Measurements from ENCODE around the gene GPR146. TPM values are rescaled to one million over a fixed set of nuclear protein-coding genes. Genes with fewer than 3 reads are reported as not detected.
A peak's percentile ranks its signal among the peaks of the same experiment; 100 is the strongest.

Gene GPR146
- total RNA-seq, 1 donor from 2014 or later, result 224 TPM

GRCh38 chr7:1054438-1054837 lies 10.1 kb downstream of the GPR146 start:
- H3K27ac ChIP-seq, result no peak overlapping the region
- peaks cover 2 to 3% of the 10 kb centered on the region in 2 donors for H3K4me1 ChIP-seq
- DNase-seq (ENCODE audit: low spot score in 2 of 2), result no peak

DNA sequence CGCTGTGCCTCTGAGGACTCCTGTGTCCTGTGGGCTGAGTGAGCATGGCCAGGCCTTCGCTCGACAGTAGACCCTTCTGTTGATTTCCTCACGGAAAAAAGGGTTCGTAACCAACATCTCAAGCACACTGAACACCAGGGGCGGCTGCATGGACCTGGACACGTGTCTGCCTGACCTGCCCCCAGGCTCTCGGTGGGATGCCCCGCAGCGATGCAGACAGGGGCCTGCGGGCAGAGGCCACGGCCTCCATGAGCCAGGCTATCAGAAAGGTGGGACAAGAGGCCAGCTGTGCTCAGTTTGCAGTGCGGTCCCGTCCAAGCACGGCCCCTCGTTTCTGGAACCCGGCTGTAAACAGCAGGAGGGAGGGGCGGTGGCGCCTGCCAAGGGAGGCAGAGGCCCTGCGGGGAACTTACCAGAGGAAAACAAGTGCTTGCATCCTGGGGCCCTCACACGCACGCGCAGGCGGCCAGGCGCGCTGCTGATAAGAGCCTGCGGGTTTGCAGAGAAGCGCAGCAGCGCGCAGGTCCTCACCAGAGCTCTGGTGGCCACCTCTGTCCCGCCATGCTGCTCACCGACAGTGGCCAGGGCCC lies 10.6 kb downstream of the GPR146 start:
- DNase-seq (ENCODE audit: low spot score in 2 of 2), result no peak
- TF ChIP-seq CTCF (IDR thresholded peaks at IDR 0.05), result no peak
- intact Hi-C loops (cut with DNase I), result no loop called here
- no peak overlapping the region for H3K27ac ChIP-seq
- no peaks in the 10 kb centered on the region for H3K9me3 ChIP-seq
- H3K27me3 ChIP-seq, result no peaks in the 10 kb centered on the region
- peaks cover 2 to 3% of the 10 kb centered on the region in 2 donors for H3K4me1 ChIP-seq
- no peaks in the 10 kb centered on the region for H3K36me3 ChIP-seq
- H3K4me3 ChIP-seq, result peak overlapping the region in 1 of 2 donors; percentile 36

More at GRCh38 chr7:1054438-1054837, 10.1 kb downstream of the GPR146 start:
- intact Hi-C loops (cut with DNase I), result no loop called here
- Histone ChIP-seq H3K27me3 (no peaks in the 10 kb centered on the region), H3K4me3 (no peak overlapping the region), H3K9me3 (no peaks in the 10 kb centered on the region), H3K36me3 (no peaks in the 10 kb centered on the region)
- TF ChIP-seq CTCF (IDR thresholded peaks at IDR 0.05), result no peak

- no peaks in the 10 kb centered on the region for H3K9me3 ChIP-seq
- no peak for DNase-seq (ENCODE audit: low spot score in 2 of 2)
- H3K4me1 ChIP-seq, result peaks cover 2 to 8% of the 10 kb centered on the region in 2 donors
- no peaks in the 10 kb centered on the region for H3K36me3 ChIP-seq
- intact Hi-C loops (cut with DNase I), result no loop called here
- H3K27me3 ChIP-seq, result no peaks in the 10 kb centered on the region
- no peak for TF ChIP-seq CTCF (IDR thresholded peaks at IDR 0.05)
- H3K4me3 ChIP-seq, result peak overlapping the region; percentile 8 to 36
- no peak overlapping the region for H3K27ac ChIP-seq
Measured at GRCh38 chr7:1055491-1055955, 11.2 kb downstream of the GPR146 start.

GRCh38 chr7:1055956-1056784 lies 11.8 kb downstream of the GPR146 start:
- intact Hi-C loops (cut with DNase I), result no loop called here
- no peak overlapping the region for H3K27ac ChIP-seq

GRCh38 chr7:1056785-1057410 lies 12.6 kb downstream of the GPR146 start:
- no peak for TF ChIP-seq CTCF (IDR thresholded peaks at IDR 0.05)
- H3K27me3 ChIP-seq, result no peaks in the 10 kb centered on the region
- no peaks in the 10 kb centered on the region for H3K9me3 ChIP-seq
- no peaks in the 10 kb centered on the region for H3K36me3 ChIP-seq
- no peak overlapping the region for H3K27ac ChIP-seq
- intact Hi-C loops (cut with DNase I), result no loop called here
- H3K4me1 ChIP-seq, result peaks cover 2 to 8% of the 10 kb centered on the region in 2 donors
- no peak overlapping the region for H3K4me3 ChIP-seq
- no peak for DNase-seq (ENCODE audit: low spot score in 2 of 2)

More at GRCh38 chr7:1055956-1056784, 11.8 kb downstream of the GPR146 start:
- no peak for DNase-seq (ENCODE audit: low spot score in 2 of 2)
- Histone ChIP-seq H3K4me1 (peaks cover 2 to 8% of the 10 kb centered on the region in 2 donors), H3K9me3 (no peaks in the 10 kb centered on the region), H3K36me3 (no peaks in the 10 kb centered on the region), H3K27me3 (no peaks in the 10 kb centered on the region), H3K4me3 (peak overlapping the region in 1 of 2 donors; percentile 36)
- TF ChIP-seq CTCF (IDR thresholded peaks at IDR 0.05), result no peak

All from ascending aorta (tissue), 2 donors.